Left ventricle myocardium superior (tissue), 1 donor: ENCODE results near the gene PUSL1. TPM values are rescaled to one million over a fixed set of nuclear protein-coding genes. Genes with fewer than 3 reads are reported as not detected.

Experiments used
- ATAC-seq: fragments of 200-7000 bp; cut with Tn5 transposase; one replicate; pipeline ENCODE4 v1.9.1; 2020; ENCODE audit warnings: mild to moderate bottlenecking, moderate library complexity
- DNase-seq: peaks from one replicate; pipeline ENCODE4 v3.0.0-alpha.2; 2020
- intact Hi-C: fragments of 100-400 bp; cut with micrococcal nuclease; formaldehyde crosslinking; loops from one replicate; pipeline ENCODE4 v1.11.0; 2022
- total RNA-seq: library from RNA; stranded (reverse); fragmentation: NEBNext Ultra II Directional; extraction: Animal tissue kit (Norgen Biotek cat#: 25700); gene quantifications from one replicate; pipeline ENCODE4 v1.2.1, GENCODE V29; 2021
- donor health status: DM: no; HTN: yes; CAD: no; lungs with severe emphysema.

Gene PUSL1
- total RNA-seq, 1 donor from 2014 or later, result 11.1 TPM

GRCh38 chr1:1291548-1292441 is 16.6 kb upstream of the PUSL1 start:
- DNase-seq, result peak; percentile 82
- intact Hi-C loops, result no loop called here
- ATAC-seq, result peak; percentile 77

- intact Hi-C loops, result no loop called here
- ATAC-seq (no peak), DNase-seq (no peak)
Observed at GRCh38 chr1:1292442-1292779, 16.0 kb upstream of the PUSL1 start.

GRCh38 chr1:1292851-1293250 is 15.5 kb upstream of the PUSL1 start:
- intact Hi-C loops, result no loop called here
- ATAC-seq (no peak), DNase-seq (peak; percentile 26)

GRCh38 chr1:1293263-1294249 is 14.8 kb upstream of the PUSL1 start:
- intact Hi-C loops, result no loop called here
- no peak for ATAC-seq

GRCh38 chr1:1294250-1294890 is 14.0 kb upstream of the PUSL1 start:
- ATAC-seq (no peak), DNase-seq (peak; percentile 25)
- intact Hi-C loops, result no loop called here

More at GRCh38 chr1:1293263-1294249, 14.8 kb upstream of the PUSL1 start:
- peak; percentile 33 for DNase-seq

- intact Hi-C loops, result no loop called here
Observed at GRCh38 chr1:1295154-1295923, 13.1 kb upstream of the PUSL1 start.

GRCh38 chr1:1296070-1297061 is 12.0 kb upstream of the PUSL1 start:
- ATAC-seq, result no peak
- DNase-seq, result peak; percentile 26
- intact Hi-C loops, result no loop called here

More at GRCh38 chr1:1295154-1295923, 13.1 kb upstream of the PUSL1 start:
- DNase-seq, result no peak
- ATAC-seq, result no peak

- intact Hi-C loops, result no loop called here
- ATAC-seq, result no peak
- peak; percentile 24 for DNase-seq
Observed at GRCh38 chr1:1297802-1298424, 10.5 kb upstream of the PUSL1 start.

- intact Hi-C loops, result no loop called here
- peak; percentile 29 for DNase-seq
- no peak for ATAC-seq
Observed at GRCh38 chr1:1298861-1299685, 9.3 kb upstream of the PUSL1 start.

GRCh38 chr1:1299686-1300351 is 8.6 kb upstream of the PUSL1 start:
- ATAC-seq, result no peak
- DNase-seq, result no peak
- intact Hi-C loops, result no loop called here

GRCh38 chr1:1300352-1300739 is 8.1 kb upstream of the PUSL1 start:
- ATAC-seq, result no peak
- DNase-seq, result no peak
- intact Hi-C loops, result no loop called here

- no peak for DNase-seq
- intact Hi-C loops, result no loop called here
- ATAC-seq, result no peak
Observed at GRCh38 chr1:1302006-1302430, 6.4 kb upstream of the PUSL1 start.

- ATAC-seq, result no peak
- intact Hi-C loops, result no loop called here
- DNase-seq, result no peak
Observed at GRCh38 chr1:1302951-1303509, 5.4 kb upstream of the PUSL1 start.

GRCh38 chr1:1303736-1304135 is 4.7 kb upstream of the PUSL1 start:
- ATAC-seq, result no peak

More at GRCh38 chr1:1303736-1304135, 4.7 kb upstream of the PUSL1 start:
- no peak for DNase-seq
- intact Hi-C loops, result no loop called here
